ENCODE measurements around the gene GPX2.
A peak's percentile ranks its signal among the peaks of the same experiment; 100 is the strongest.
"Not testable (repeated sequence)": the region's sequence is repeated elsewhere in the genome, so short reads cannot be mapped to it uniquely, and the experiment has no call there.

Gene GPX2

GRCh38 chr14:64938972-64939816, 3.4 kb downstream of the GPX2 start:
- no peak for DNase-seq

- DNase-seq: no peak
Measured at GRCh38 chr14:64937821-64938193, 4.7 kb downstream of the GPX2 start.

- no peak for DNase-seq
Measured at GRCh38 chr14:64937171-64937820, 5.2 kb downstream of the GPX2 start.

- no peak for DNase-seq
Measured at GRCh38 chr14:64935508-64935907, 7.0 kb downstream of the GPX2 start.

GRCh38 chr14:64934338-64934929, 8.1 kb downstream of the GPX2 start:
- DNase-seq: no peak

DNA sequence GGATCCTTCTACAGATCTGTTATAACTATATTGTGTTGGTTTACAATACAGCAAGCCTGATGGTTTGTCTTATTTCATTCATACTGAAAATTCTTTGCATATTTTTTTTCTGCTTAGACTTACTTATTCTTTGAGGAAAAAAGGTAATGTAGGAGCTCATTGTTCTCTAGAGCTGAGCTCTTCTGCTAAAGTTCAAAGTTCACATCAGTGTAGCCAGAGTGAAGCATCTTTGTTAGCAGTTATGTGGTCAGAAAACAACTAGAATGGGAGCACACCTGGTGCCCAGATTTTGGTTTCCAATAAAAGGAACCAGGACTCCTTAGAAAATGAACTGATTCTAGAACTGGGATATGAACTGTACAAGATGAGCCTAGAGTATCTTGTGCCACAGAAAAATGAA, 10.3 kb downstream of the GPX2 start:
- DNase-seq: no peak

DNA sequence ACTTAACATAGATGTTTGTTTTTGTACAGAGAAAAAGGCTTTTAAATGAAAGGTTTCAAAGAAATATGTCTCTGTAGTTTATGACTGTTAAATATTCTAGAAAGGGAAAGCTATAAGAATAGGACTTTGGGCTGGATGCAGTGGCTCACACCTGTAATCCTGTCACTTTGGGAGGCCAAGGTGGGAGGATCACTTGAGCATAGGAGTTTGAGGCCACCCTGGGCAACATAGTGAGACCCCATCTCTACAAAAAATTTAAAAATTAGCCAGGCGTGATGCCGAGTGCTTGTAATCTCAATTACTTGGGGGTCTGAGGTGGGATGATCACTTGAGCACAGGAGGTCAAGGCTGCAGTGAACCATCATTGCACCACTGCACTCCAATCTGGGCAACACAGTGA, 11.4 kb downstream of the GPX2 start:
- no peak for DNase-seq

GRCh38 chr14:64930085-64930843, 12.3 kb downstream of the GPX2 start:
- no peak for DNase-seq

DNA sequence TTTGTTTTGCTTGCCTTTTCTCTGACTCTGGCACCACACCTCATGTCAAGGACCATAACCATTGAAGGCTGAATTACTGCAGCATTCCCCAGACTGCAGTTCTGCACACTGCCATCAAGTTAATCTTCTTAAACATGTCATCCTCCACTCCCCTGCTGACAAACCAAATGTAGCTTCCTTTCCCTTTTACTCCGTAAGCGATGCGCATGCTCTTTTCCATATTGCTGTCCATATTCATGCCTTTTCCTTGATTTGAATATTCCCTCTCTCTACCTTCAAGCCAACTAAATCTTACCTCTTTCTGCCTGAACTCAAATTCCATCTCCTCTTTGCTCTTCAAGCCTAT, 13.6 kb downstream of the GPX2 start:
- no peak for DNase-seq

GRCh38 chr14:64928239-64929013, 14.1 kb downstream of the GPX2 start:
- no peak for DNase-seq

DNA sequence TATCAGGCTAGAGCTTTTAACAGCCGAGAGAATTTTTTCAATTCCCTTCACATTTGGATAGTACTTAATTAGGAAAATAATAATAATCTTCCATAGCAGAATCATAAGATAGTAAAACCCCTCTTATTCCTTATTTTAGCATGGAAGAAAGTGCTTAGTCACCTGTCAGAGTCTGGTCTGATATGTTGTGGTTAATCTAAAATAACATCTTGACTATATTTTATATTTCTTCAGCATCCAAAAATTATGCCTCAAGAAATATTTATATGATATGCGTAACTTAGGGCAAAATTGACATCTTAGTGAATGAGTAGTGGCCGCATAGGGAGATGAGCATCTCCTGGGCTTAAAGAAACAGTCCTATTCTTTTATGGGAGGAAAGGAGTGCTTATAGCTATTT, 15.5 kb downstream of the GPX2 start:
- no peak for DNase-seq

DNA sequence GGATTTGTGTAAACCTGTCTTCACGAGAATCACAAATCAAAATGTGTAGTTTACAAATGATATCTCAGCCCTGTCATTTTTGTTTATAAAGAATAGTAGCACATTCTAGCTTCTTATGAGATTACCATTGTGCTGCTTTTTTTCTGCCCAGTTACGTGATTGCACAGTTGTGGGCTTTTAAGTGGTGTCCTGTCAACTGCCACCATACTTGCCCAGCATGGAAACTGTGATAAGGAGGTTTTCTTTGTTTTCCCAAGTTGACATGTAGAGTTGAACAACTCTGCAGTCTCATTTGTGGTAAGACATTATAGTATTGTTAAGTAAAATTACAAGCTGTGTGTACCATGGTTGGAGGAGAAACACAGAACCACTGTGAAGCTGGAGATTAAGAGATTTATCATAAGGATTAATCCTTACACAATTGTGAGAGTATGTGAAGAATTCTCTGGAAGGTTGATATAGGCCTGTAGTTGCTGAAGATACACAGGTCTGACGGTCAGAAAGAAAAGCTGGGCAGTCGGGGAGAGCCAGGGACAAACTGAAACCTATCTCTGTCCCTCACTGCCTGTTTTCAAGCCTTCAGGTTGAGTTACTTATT, 16.0 kb downstream of the GPX2 start:
- DNase-seq: no peak

DNA sequence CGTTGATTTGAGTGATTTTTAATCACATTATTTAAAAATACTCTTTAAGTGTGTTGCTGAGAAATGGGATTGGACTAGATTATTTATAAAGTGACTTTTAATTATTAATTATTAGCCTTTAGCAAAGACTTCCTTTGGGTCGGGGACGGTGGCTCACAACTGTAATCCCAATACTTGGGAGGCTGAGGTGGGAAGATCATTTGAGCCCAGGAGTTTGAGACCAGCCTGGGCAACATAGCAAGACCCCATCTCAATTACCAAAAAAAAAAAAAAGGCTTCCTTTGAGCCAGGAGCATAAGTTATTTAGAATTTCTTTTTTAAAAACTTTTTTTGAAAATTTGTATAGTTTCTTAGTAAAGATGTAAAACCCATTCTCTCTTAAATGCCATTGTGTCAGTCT, 19.5 kb downstream of the GPX2 start:
- no peak for DNase-seq

- DNase-seq: no peak
Measured at GRCh38 chr14:64920465-64920864, 22.1 kb downstream of the GPX2 start.

DNA sequence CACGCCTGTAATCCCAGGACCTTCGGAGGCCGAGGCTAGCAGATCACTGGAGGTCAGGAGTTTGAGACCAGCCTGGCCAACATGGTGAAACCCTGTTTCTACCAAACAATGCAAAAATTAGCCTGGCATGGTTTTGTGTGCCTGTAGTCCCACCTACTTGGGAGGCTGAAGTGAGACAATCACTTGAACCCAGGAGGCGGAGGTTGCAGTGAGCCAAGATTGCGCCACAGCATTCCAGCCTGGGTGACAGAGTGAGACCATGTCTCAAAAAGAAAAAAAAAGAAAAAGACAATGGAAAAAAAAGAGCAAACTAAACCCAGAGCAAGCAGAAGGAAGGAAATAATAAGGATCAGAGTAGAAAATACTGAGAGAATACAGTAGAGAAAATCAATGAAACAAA, 22.9 kb downstream of the GPX2 start:
- DNase-seq: no peak

GRCh38 chr14:64919215-64919614, 23.3 kb downstream of the GPX2 start:
- no peak for DNase-seq

GRCh38 chr14:64918216-64918615, 24.3 kb downstream of the GPX2 start:
- DNase-seq: no peak

GRCh38 chr14:64915797-64916196, 26.7 kb downstream of the GPX2 start:
- peak; percentile 55 to 57 for DNase-seq

DNA sequence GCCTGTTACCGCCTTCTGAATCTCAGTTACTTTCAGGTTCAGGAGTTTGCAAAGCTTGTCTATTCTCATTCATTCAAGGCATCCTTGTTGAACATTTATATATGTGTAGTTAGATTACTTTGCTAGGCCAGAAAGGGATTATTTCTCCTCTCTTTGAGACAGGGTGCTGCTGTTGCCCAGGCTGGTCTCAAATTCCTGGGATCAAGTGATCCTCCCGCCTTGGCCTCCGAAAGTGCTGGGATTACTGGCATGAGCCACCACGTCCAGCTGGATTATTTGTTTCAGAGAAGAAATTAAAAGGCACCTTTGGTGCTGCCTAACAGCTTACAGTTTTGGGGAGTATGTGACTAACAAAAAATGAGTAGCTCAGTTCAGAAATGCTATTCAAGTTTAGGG, 27.5 kb downstream of the GPX2 start:
- DNase-seq: no peak

- DNase-seq: peak; percentile 88 to 92
Measured at GRCh38 chr14:64914237-64915028, 28.1 kb downstream of the GPX2 start, which contains the start of gene CHURC1. TSS of gene CHURC1 (plus strand) at chr14:64914455. CDS start at chr14:64914496, 41 bp downstream.

DNA sequence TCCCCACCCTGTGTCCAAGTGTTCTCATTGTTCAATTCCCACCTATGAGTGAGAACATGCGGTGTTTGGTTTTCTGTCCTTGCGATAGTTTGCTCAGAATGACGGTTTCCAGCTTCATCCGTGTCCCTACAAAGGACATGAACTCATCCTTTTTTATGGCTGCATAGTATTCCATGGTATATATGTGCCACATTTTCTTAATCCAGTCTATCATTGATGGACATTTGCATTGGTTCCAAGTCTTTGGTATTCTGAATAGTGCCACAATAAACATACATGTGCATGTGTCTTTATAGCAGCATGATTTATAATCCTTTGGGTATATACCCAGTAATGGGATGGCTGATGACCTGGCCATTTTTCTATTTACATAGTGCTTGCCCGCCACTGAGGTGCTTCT, 29.1 kb downstream of the GPX2 start:
- not testable (repeated sequence) for DNase-seq

All from AML-193 (cell line).